ENCODE measurements around the gene ZBTB42.

The ZBTB42 gene

GRCh38 chr14:104800771-104801519 is at the start of gene ZBTB42:
ZBTB42 (plus strand) TSS chr14:104801101; CDS start chr14:104801198, 97 bp downstream.
- no peak for DNase-seq (ENCODE audit: low spot score)

- DNase-seq (ENCODE audit: low spot score), result no peak
Measured at GRCh38 chr14:104751539-104752422, 49.1 kb upstream of the ZBTB42 start.

GRCh38 chr14:104752423-104752734 is 48.5 kb upstream of the ZBTB42 start:
- DNase-seq (ENCODE audit: low spot score), result no peak

- peak; percentile 98 for DNase-seq (ENCODE audit: low spot score)
Measured at GRCh38 chr14:104752735-104753527, 48.0 kb upstream of the ZBTB42 start, which contains the start of gene SIVA1. SIVA1 (plus strand) TSS chr14:104753147; CDS start chr14:104753202, 55 bp downstream.

- DNase-seq (ENCODE audit: low spot score), result no peak
Measured at GRCh38 chr14:104753528-104754212, 47.2 kb upstream of the ZBTB42 start.

- no peak for DNase-seq (ENCODE audit: low spot score)
Measured at GRCh38 chr14:104754213-104754851, 46.6 kb upstream of the ZBTB42 start.

- no peak for DNase-seq (ENCODE audit: low spot score)
Measured at GRCh38 chr14:104755621-104756020, 45.3 kb upstream of the ZBTB42 start.

GRCh38 chr14:104756477-104757237 is 44.2 kb upstream of the ZBTB42 start:
- DNase-seq (ENCODE audit: low spot score), result no peak

- no peak for DNase-seq (ENCODE audit: low spot score)
Measured at GRCh38 chr14:104757238-104757585, 43.7 kb upstream of the ZBTB42 start.

GRCh38 chr14:104757681-104758392 is 43.1 kb upstream of the ZBTB42 start:
- no peak for DNase-seq (ENCODE audit: low spot score)

- DNase-seq (ENCODE audit: low spot score), result no peak
Measured at GRCh38 chr14:104758981-104759969, 41.6 kb upstream of the ZBTB42 start.

- no peak for DNase-seq (ENCODE audit: low spot score)
Measured at GRCh38 chr14:104765517-104765916, 35.4 kb upstream of the ZBTB42 start.

- no peak for DNase-seq (ENCODE audit: low spot score)
Measured at GRCh38 chr14:104766256-104766862, 34.5 kb upstream of the ZBTB42 start.

- no peak for DNase-seq (ENCODE audit: low spot score)
Measured at GRCh38 chr14:104766863-104767633, 33.9 kb upstream of the ZBTB42 start.

- no peak for DNase-seq (ENCODE audit: low spot score)
Measured at GRCh38 chr14:104767634-104767918, 33.3 kb upstream of the ZBTB42 start.

GRCh38 chr14:104768437-104769323 is 32.2 kb upstream of the ZBTB42 start:
- peak; percentile 66 for DNase-seq (ENCODE audit: low spot score)

All from pons (tissue), 1 donor.